A673 (cell line): Measurements from ENCODE around the gene EIF1AD.

Source experiments
- CTCF ChIP-seq: fragments of 300-800, 200-600 bp; sonication (generic); conservative IDR thresholded peaks from 2 replicates; pipeline ENCODE4 v1.5.1; 2017; ENCODE audit warnings: low read depth, mild to moderate bottlenecking, antibody characterized with exemption, low read length, moderate library complexity, mixed read lengths
- EZH2 ChIP-seq: fragments of 200-600 bp; sonication (generic); IDR thresholded peaks from 2 replicates; pipeline ENCODE4 v1.6.1; 2017; ENCODE audit warnings: borderline replicate concordance, low read depth, mild to moderate bottlenecking, mixed read lengths, antibody characterized with exemption, low read length; ENCODE audit not compliant: poor library complexity, severe bottlenecking

DNA sequence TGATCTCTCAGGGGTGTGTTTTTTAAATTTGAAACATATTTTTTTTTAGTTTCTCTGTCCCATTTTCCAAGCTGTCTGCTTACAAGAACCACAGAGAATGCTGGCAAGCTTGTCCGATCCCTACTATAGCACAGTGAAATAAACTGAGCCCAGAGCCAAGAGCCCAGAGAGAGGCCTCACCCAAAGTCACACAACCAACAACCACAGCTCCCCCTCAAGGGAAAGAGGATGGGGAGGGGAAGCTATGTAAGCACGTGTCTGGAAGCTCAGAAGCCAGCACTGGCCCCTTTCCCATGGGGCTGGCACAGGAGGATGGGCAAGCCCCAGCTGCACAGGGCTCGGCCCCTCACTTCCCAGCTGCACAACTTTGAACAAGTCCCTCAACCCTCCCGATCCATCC, 43.7 kb downstream of the EIF1AD start:
- TF ChIP-seq CTCF (no peak), EZH2 (no peak)
